ENCODE data around the gene IL20RB. TPM values are rescaled to one million over a fixed set of nuclear protein-coding genes. Genes with fewer than 3 reads are reported as not detected.

The IL20RB gene
- total and polyA plus RNA-seq, 2 donors (not counting 3 experiments of a cell fraction or from before 2014, with no cell fraction given): 0.79 to 1.6 TPM

GRCh38 chr3:137046747-137047146, 89.0 kb downstream of the IL20RB start:
- no peaks in the 10 kb centered on the region for H3K36me3 ChIP-seq (ENCODE audit: control insufficient read depth in 2 of 2, extremely low read depth in 1 of 2, insufficient read depth in 2 of 2, low read length in 2 of 2)
- ChIA-PET POLR2A (no interaction called here), CTCF (interaction anchor here (1.0 to 1.2 kb wide), 2 partner anchors 8 to 14 kb away, joined by 3 to 4 read pairs; no protein-coding TSS in a partner anchor)
- intact Hi-C loops (cut with micrococcal nuclease): no loop called here
- no TSS peak for BruUV-seq (replicated peaks)
- H3K9me3 ChIP-seq (replicated peaks; ENCODE audit: control insufficient read depth, insufficient read depth, low read length): no peaks in the 10 kb centered on the region
- no peak overlapping the region for H3K9ac ChIP-seq (replicated peaks; ENCODE audit: extremely low read depth, insufficient read depth, low read length)
- H3K27ac ChIP-seq (ENCODE audit: insufficient read depth, low read depth, low read length): no peak overlapping the region
- H3K79me2 ChIP-seq (ENCODE audit: control insufficient read depth, insufficient read depth, low read length): no peaks in the 10 kb centered on the region
- no peaks in the 10 kb centered on the region for H3K4me1 ChIP-seq (ENCODE audit: control insufficient read depth, extremely low read depth, insufficient read depth, low read length)
- H3K9me1 ChIP-seq (replicated peaks; ENCODE audit: control insufficient read depth, extremely low read depth, insufficient read depth, low read length): no peaks in the 10 kb centered on the region
- TF ChIP-seq JUN (IDR thresholded peaks at IDR 0.05; ENCODE audit: borderline replicate concordance, insufficient read depth, insufficient read length, low read depth) (no peak), EZH2 (IDR thresholded peaks at IDR 0.05; ENCODE audit: borderline replicate concordance, low read depth, low read length, severe bottlenecking) (no peak)
- dilution Hi-C loops (cut with MboI; ENCODE audit: extremely low pct_ligation_motif_present, low sequenced_read_pairs): no loop called here
- peaks cover 0 to 11% of the 10 kb centered on the region in 2 experiments for H3K27me3 ChIP-seq (ENCODE audit: control insufficient read depth in 2 of 2, insufficient read depth in 2 of 2, low read length in 2 of 2)
- H3K4me3 ChIP-seq (replicated peaks in 1 of 3; ENCODE audit: insufficient read depth in 1 of 3, low read depth in 1 of 3, low read length in 3 of 3): no peak overlapping the region
- no peak overlapping the region for H2AFZ ChIP-seq (ENCODE audit: low read depth, low read length)
- H4K20me1 ChIP-seq (replicated peaks; ENCODE audit: control insufficient read depth, extremely low read depth, insufficient read depth, low read length): no peaks in the 10 kb centered on the region
- FAIRE-seq: no peak
- no peak for DNase-seq (ENCODE audit: low read depth, low spot score)
- no peak overlapping the region for H3K4me2 ChIP-seq (ENCODE audit: insufficient read depth, low read length)

GRCh38 chr3:137047240-137047639, 89.5 kb downstream of the IL20RB start:
- dilution Hi-C loops (cut with MboI; ENCODE audit: extremely low pct_ligation_motif_present, low sequenced_read_pairs) (no loop called here), intact Hi-C loops (cut with micrococcal nuclease) (no loop called here)
- DNase-seq (ENCODE audit: low read depth, low spot score): peak; percentile 3
- Histone ChIP-seq H3K27ac (ENCODE audit: insufficient read depth, low read depth, low read length) (no peak overlapping the region), H3K79me2 (ENCODE audit: control insufficient read depth, insufficient read depth, low read length) (no peaks in the 10 kb centered on the region), H3K4me2 (ENCODE audit: insufficient read depth, low read length) (no peak overlapping the region), H2AFZ (ENCODE audit: low read depth, low read length) (no peak overlapping the region), H3K9me1 (replicated peaks; ENCODE audit: control insufficient read depth, extremely low read depth, insufficient read depth, low read length) (no peaks in the 10 kb centered on the region), H3K27me3 (ENCODE audit: control insufficient read depth in 2 of 2, insufficient read depth in 2 of 2, low read length in 2 of 2) (peaks cover 0 to 11% of the 10 kb centered on the region in 2 experiments), H3K9me3 (replicated peaks; ENCODE audit: control insufficient read depth, insufficient read depth, low read length) (no peaks in the 10 kb centered on the region), H3K9ac (replicated peaks; ENCODE audit: extremely low read depth, insufficient read depth, low read length) (no peak overlapping the region), H4K20me1 (replicated peaks; ENCODE audit: control insufficient read depth, extremely low read depth, insufficient read depth, low read length) (no peaks in the 10 kb centered on the region), H3K4me1 (ENCODE audit: control insufficient read depth, extremely low read depth, insufficient read depth, low read length) (no peaks in the 10 kb centered on the region), H3K4me3 (replicated peaks in 1 of 3; ENCODE audit: insufficient read depth in 1 of 3, low read depth in 1 of 3, low read length in 3 of 3) (no peak overlapping the region), H3K36me3 (ENCODE audit: control insufficient read depth in 2 of 2, extremely low read depth in 1 of 2, insufficient read depth in 2 of 2, low read length in 2 of 2) (no peaks in the 10 kb centered on the region)
- FAIRE-seq: no peak
- POLR2A ChIA-PET: no interaction called here
- BruUV-seq (replicated peaks): no TSS peak
- TF ChIP-seq POLR2AphosphoS5 (IDR thresholded peaks at IDR 0.05; ENCODE audit: insufficient read depth, low read depth, low read length) (no peak), JUN (IDR thresholded peaks at IDR 0.05; ENCODE audit: borderline replicate concordance, insufficient read depth, insufficient read length, low read depth) (no peak), FOS (IDR thresholded peaks at IDR 0.05; ENCODE audit: borderline replicate concordance, insufficient read depth, low read length) (no peak), EZH2 (IDR thresholded peaks at IDR 0.05; ENCODE audit: borderline replicate concordance, low read depth, low read length, severe bottlenecking) (no peak), GATA2 (IDR thresholded peaks at IDR 0.05; ENCODE audit: insufficient read depth, insufficient read length, low read depth, low read length) (no peak), POLR2A (IDR thresholded peaks at IDR 0.05; ENCODE audit: low read depth, low read length) (no peak), MAX (IDR thresholded peaks at IDR 0.05; ENCODE audit: insufficient read depth, insufficient read length) (no peak), MYC (IDR thresholded peaks at IDR 0.05; ENCODE audit: low read depth, low read length) (no peak), CTCF (IDR thresholded peaks at IDR 0.05; ENCODE audit: extremely low read depth in 1 of 2, insufficient read depth in 1 of 2, low read depth in 1 of 2, low read length in 2 of 2) (no peak)
- CTCF ChIA-PET: interaction anchor here (1.0 to 1.2 kb wide), 2 partner anchors 8 to 15 kb away, joined by 3 to 4 read pairs; no protein-coding TSS in a partner anchor

All from endothelial cell of umbilical vein (primary cell).